CD4-positive, alpha-beta T cell (primary cell): Measurements from ENCODE around the gene AHDC1. TPM values are rescaled to one million over a fixed set of nuclear protein-coding genes. Genes with fewer than 3 reads are reported as not detected.
"Not testable (repeated sequence)": the region's sequence is repeated elsewhere in the genome, so short reads cannot be mapped to it uniquely, and the experiment has no call there.

Experiments
- ATAC-seq: fragments of 200-7000 bp; cut with Tn5 transposase; one replicate; pipeline ENCODE4 v1.10.0; 2022; ENCODE audit warnings: mild to moderate bottlenecking; ENCODE audit not compliant: poor library complexity
- CTCF ChIA-PET: fragments of 350-600 bp; sonication (Branson Sonifier 250); formaldehyde crosslinking; loops from one replicate; lab custom pipeline; 2021; ENCODE audit warnings: antibody characterized with exemption, inconsistent platforms; lab: Charles Lee
- POLR2A ChIA-PET: fragments of 350-600 bp; sonication (Branson Sonifier 250); formaldehyde crosslinking; loops from one replicate; lab custom pipeline; 2021; ENCODE audit warnings: antibody characterized with exemption, inconsistent platforms; lab: Charles Lee
- DNase-seq, 14 experiments: peaks; one replicate each; pipeline ENCODE4 v3.0.0-alpha.2; 2013 to 2020; ENCODE audit warnings: mixed read lengths in 2 of 14
- H3K27ac ChIP-seq, 2 donors: one replicate each; pipeline versions ENCODE4 v1.5.1 to v1.7.0; 2013; ENCODE audit warnings: low read length in 2 of 2, low read depth in 1 of 2, mild to moderate bottlenecking in 1 of 2
- H3K27me3 ChIP-seq, 2 experiments: 1 replicate in 1 of 2; 2 replicates in 1 of 2; pipeline versions ENCODE4 v1.6.1 to v1.7.0; 2013; ENCODE audit warnings: low read length in 2 of 2, control low read depth in 1 of 2, mild to moderate bottlenecking in 1 of 2, moderate library complexity in 1 of 2; ENCODE audit not compliant: insufficient read depth in 2 of 2, control insufficient read depth in 1 of 2
- H3K36me3 ChIP-seq: one replicate; pipeline ENCODE4 v1.6.1; 2013; ENCODE audit warnings: low read length, control low read depth; ENCODE audit not compliant: insufficient read depth
- H3K4me1 ChIP-seq: one replicate; pipeline ENCODE4 v1.6.1; 2013; ENCODE audit warnings: low read length, control low read depth; ENCODE audit not compliant: insufficient read depth
- H3K4me3 ChIP-seq: one replicate; pipeline ENCODE4 v1.5.1; 2013; ENCODE audit warnings: mild to moderate bottlenecking, low read length, moderate library complexity
- H3K9me3 ChIP-seq, 2 experiments: 1 replicate in 1 of 2; 2 replicates in 1 of 2; pipeline versions ENCODE4 v1.6.1 to v1.7.0; 2013; ENCODE audit warnings: low read length in 2 of 2, mild to moderate bottlenecking in 2 of 2, control low read depth in 1 of 2, moderate library complexity in 1 of 2; ENCODE audit not compliant: control insufficient read depth in 1 of 2, insufficient read depth in 1 of 2
- H3K27ac Mint-ChIP-seq: one replicate; pipeline ENCODE4 v1.8.0; 2020; ENCODE audit warnings: mixed read lengths
- H3K27me3 Mint-ChIP-seq: one replicate; pipeline ENCODE4 v1.8.0; 2021; ENCODE audit warnings: mixed read lengths
- H3K36me3 Mint-ChIP-seq: one replicate; pipeline ENCODE4 v1.8.0; 2021; ENCODE audit warnings: low read depth, mixed read lengths
- H3K4me1 Mint-ChIP-seq: one replicate; pipeline ENCODE4 v1.8.0; 2021; ENCODE audit warnings: low read depth, mixed read lengths
- H3K4me3 Mint-ChIP-seq: one replicate; pipeline ENCODE4 v1.8.0; 2020; ENCODE audit warnings: mild to moderate bottlenecking, mixed read lengths
- H3K9me3 Mint-ChIP-seq: one replicate; pipeline ENCODE4 v1.8.0; 2020; ENCODE audit warnings: mixed read lengths
- CTCF ChIP-seq: fragments of 200-600 bp; IDR thresholded peaks from one replicate; pipeline ENCODE4 v1.8.0; 2022; ENCODE audit warnings: antibody characterized with exemption, mild to moderate bottlenecking
- intact Hi-C, 2 experiments: fragments of 100-400 bp; cut with DNase I in 1 of 2; cut with micrococcal nuclease in 1 of 2; formaldehyde crosslinking; loops; one replicate each; pipeline versions ENCODE4 v1.15.1 to v1.9.0; 2023 to 2025; cut with DNase I, micrococcal nuclease
- total RNA-seq, 174 experiments: library from RNA in 2 of 174; stranded (reverse) in 2 of 174; gene quantifications; one replicate each; pipeline ENCODE4 v1.2.3 and lab custom pipeline; 2021 to 2026

AHDC1 gene
- total RNA-seq, 2 experiments from 2014 or later, result 20.8 to 22.9 TPM

GRCh38 chr1:27503844-27504587, 99.9 kb downstream of the AHDC1 start:
- Mint-ChIP-seq H3K27me3 (no peaks in the 10 kb centered on the region), H3K36me3 (no peaks in the 10 kb centered on the region), H3K9me3 (no peaks in the 10 kb centered on the region), H3K4me3 (no peak overlapping the region), H3K27ac (no peak overlapping the region), H3K4me1 (no peaks in the 10 kb centered on the region)
- Histone ChIP-seq H3K36me3 (no peaks in the 10 kb centered on the region), H3K4me1 (no peaks in the 10 kb centered on the region), H3K9me3 (no peaks in the 10 kb centered on the region), H3K4me3 (no peak overlapping the region), H3K27me3 (no peaks in the 10 kb centered on the region), H3K27ac (no peak overlapping the region)
- DNase-seq (no peak), ATAC-seq (no peak)
- intact Hi-C loops, result no loop called here
- ChIA-PET POLR2A (no interaction called here), CTCF (no interaction called here)
- TF ChIP-seq CTCF, result no peak

- ChIA-PET CTCF (no interaction called here), POLR2A (no interaction called here)
- Mint-ChIP-seq H3K9me3 (no peaks in the 10 kb centered on the region), H3K27ac (no peak overlapping the region), H3K36me3 (no peaks in the 10 kb centered on the region), H3K4me1 (no peaks in the 10 kb centered on the region), H3K27me3 (no peaks in the 10 kb centered on the region), H3K4me3 (no peak overlapping the region)
- intact Hi-C loops, result no loop called here
- H3K36me3 ChIP-seq, result no peaks in the 10 kb centered on the region
- DNase-seq (no peak), ATAC-seq (no peak)
- H3K9me3 ChIP-seq, result no peaks in the 10 kb centered on the region
- H3K27me3 ChIP-seq, result no peaks in the 10 kb centered on the region
- no peaks in the 10 kb centered on the region for H3K4me1 ChIP-seq
- H3K27ac ChIP-seq, result no peak overlapping the region
- H3K4me3 ChIP-seq, result no peak overlapping the region
- TF ChIP-seq CTCF, result no peak
Measured at GRCh38 chr1:27503033-27503432, 100.9 kb downstream of the AHDC1 start.

- ATAC-seq, H3K27me3 Mint-ChIP-seq, intact Hi-C loops, H3K4me1 ChIP-seq, H3K36me3 ChIP-seq, DNase-seq, H3K27ac Mint-ChIP-seq, H3K4me3 ChIP-seq, H3K27me3 ChIP-seq, H3K4me3 Mint-ChIP-seq, POLR2A ChIA-PET, H3K27ac ChIP-seq, H3K9me3 Mint-ChIP-seq, H3K4me1 Mint-ChIP-seq, H3K9me3 ChIP-seq, H3K36me3 Mint-ChIP-seq: not testable (repeated sequence)
- CTCF ChIA-PET, result interaction anchor here (0.6 kb wide), 1 partner anchor 170 kb away, joined by 3 read pairs; no protein-coding TSS in a partner anchor
Measured at GRCh38 chr1:27501159-27501558, 102.8 kb downstream of the AHDC1 start.
